Measurements from ENCODE around the gene LRRC1. TPM values are rescaled to one million over a fixed set of nuclear protein-coding genes. Genes with fewer than 3 reads are reported as not detected.

LRRC1 gene
- total RNA-seq, 1 experiment from 2014 or later, result 10.3 TPM

DNA sequence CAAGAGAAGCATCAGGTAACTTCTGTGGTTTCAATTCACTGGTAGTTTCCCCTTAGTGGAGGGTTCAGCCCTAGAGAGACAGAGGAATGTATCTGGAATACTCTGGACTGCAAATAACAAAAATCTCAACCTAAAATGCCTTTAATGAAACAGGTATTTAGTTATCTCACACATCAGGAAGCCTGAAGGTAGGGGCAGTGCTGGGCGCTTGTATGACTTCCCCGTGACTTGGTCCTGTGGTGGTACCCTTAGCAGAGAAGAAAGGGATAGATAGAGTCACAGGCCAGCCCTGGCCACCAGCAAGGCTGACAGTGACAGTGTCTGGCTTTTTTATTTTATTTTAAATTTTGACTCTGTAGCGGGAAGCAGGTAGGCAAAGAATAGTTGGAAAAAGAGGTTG, 14.9 kb downstream of the LRRC1 start:
- Histone ChIP-seq H2BK5ac (ENCODE audit: insufficient read length, low read length) (no peak overlapping the region), H3K79me1 (ENCODE audit: insufficient read depth, low read depth, low read length, poor library complexity, severe bottlenecking) (no peaks in the 10 kb centered on the region), H3K23ac (ENCODE audit: insufficient read length, low read depth, low read length) (no peak overlapping the region), H3K18ac (ENCODE audit: insufficient read length, low read depth, low read length) (no peak overlapping the region), H3K23me2 (ENCODE audit: insufficient read length, low read depth, low read length, poor library complexity, severe bottlenecking) (no peaks in the 10 kb centered on the region), H3K27me3 (ENCODE audit: insufficient read depth, low read length) (no peaks in the 10 kb centered on the region), H2AK5ac (ENCODE audit: insufficient read length, low read length) (no peak overlapping the region), H4K5ac (ENCODE audit: insufficient read length, low read depth, low read length) (no peak overlapping the region), H3K4me1 (ENCODE audit: insufficient read depth, low read length) (peaks cover 2% of the 10 kb centered on the region; the same call in 1 of the 2 replicates), H2BK120ac (ENCODE audit: low read depth, low read length, poor library complexity, severe bottlenecking) (no peak overlapping the region), H4K8ac (replicated peaks; ENCODE audit: insufficient read length, low read depth, low read length) (no peak overlapping the region), H4K20me1 (ENCODE audit: control insufficient read depth, insufficient read depth, insufficient read length) (no peaks in the 10 kb centered on the region), H2BK20ac (ENCODE audit: low read depth, low read length, poor library complexity, severe bottlenecking) (no peak overlapping the region), H2BK12ac (ENCODE audit: insufficient read length, low read depth, low read length) (no peak overlapping the region), H3K14ac (ENCODE audit: insufficient read depth, low read length) (no peak overlapping the region), H3K9ac (ENCODE audit: extremely low read depth, insufficient read length, low read length) (no peak overlapping the region), H2AFZ (ENCODE audit: low read length) (no peak overlapping the region), H3K56ac (ENCODE audit: insufficient read length, low read depth, low read length) (no peak overlapping the region), H3T11ph (ENCODE audit: low read length) (no peak overlapping the region), H3K9me3 (ENCODE audit: control insufficient read depth, low read depth, low read length) (no peaks in the 10 kb centered on the region), H3K27ac (ENCODE audit: insufficient read length, low read depth, low read length) (no peak overlapping the region), H2BK15ac (ENCODE audit: low read depth, low read length) (no peak overlapping the region), H3K4ac (ENCODE audit: low read depth, low read length) (no peak overlapping the region), H3K79me2 (ENCODE audit: insufficient read depth, low read length) (no peaks in the 10 kb centered on the region; the same call in 1 of the 2 replicates), H4K91ac (ENCODE audit: insufficient read length, low read depth, low read length) (no peak overlapping the region), H3K4me2 (ENCODE audit: insufficient read depth, insufficient read length, low read length) (no peak overlapping the region)
- Mint-ChIP-seq H3K27me3 (ENCODE audit: low read depth) (no peaks in the 10 kb centered on the region), H3K36me3 (ENCODE audit: insufficient read depth in 1 of 3, low read depth in 3 of 3) (no peaks in the 10 kb centered on the region), H3K27ac (no peak overlapping the region), H3K9me3 (no peaks in the 10 kb centered on the region), H3K4me3 (no peak overlapping the region), H3K4me1 (peaks cover 42 to 49% of the 10 kb centered on the region in 2 experiments)
- TF ChIP-seq, protein P1, sequence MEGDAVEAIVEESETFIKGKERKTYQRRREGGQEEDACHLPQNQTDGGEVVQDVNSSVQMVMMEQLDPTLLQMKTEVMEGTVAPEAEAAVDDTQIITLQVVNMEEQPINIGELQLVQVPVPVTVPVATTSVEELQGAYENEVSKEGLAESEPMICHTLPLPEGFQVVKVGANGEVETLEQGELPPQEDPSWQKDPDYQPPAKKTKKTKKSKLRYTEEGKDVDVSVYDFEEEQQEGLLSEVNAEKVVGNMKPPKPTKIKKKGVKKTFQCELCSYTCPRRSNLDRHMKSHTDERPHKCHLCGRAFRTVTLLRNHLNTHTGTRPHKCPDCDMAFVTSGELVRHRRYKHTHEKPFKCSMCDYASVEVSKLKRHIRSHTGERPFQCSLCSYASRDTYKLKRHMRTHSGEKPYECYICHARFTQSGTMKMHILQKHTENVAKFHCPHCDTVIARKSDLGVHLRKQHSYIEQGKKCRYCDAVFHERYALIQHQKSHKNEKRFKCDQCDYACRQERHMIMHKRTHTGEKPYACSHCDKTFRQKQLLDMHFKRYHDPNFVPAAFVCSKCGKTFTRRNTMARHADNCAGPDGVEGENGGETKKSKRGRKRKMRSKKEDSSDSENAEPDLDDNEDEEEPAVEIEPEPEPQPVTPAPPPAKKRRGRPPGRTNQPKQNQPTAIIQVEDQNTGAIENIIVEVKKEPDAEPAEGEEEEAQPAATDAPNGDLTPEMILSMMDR (conservative IDR thresholded peaks at IDR 0.05), result no peak
- no CpG with 5 or more reads among the region's 3 CpGs for WGBS (ENCODE audit: extremely low coverage, insufficient read length, low lambda C conversion rate)
- no peak for DNase-seq

Measured in H9 (cell line).